WTC11 (cell line): ENCODE results near the gene PROC. TPM values are rescaled to one million over a fixed set of nuclear protein-coding genes. Genes with fewer than 3 reads are reported as not detected.

Source experiments
- ATAC-seq: fragments of 200-7000 bp; cut with Tn5 transposase; 2 replicates; pipeline ENCODE4 v1.10.0; 2021; ENCODE audit warnings: mild to moderate bottlenecking, moderate library complexity
- CTCF ChIA-PET: fragments of 300-600 bp; sonication (Branson Sonifier 250); formaldehyde crosslinking; loops from one replicate; lab custom pipeline; 2021; ENCODE audit warnings: antibody characterized with exemption; lab: Charles Lee
- POLR2A ChIA-PET: fragments of 350-600 bp; sonication (Branson Sonifier 250); formaldehyde crosslinking; loops from one replicate; lab custom pipeline; 2021; ENCODE audit warnings: antibody characterized with exemption; lab: Charles Lee
- DNase-seq: peaks from one replicate; pipeline ENCODE4 v3.0.0; 2021; ENCODE audit warnings: low spot score
- H3K27ac Mint-ChIP-seq: 2 replicates; pipeline ENCODE4 v1.8.0; 2021; ENCODE audit warnings: mixed read lengths
- H3K27me3 Mint-ChIP-seq: 2 replicates; pipeline ENCODE4 v1.8.0; 2021; ENCODE audit warnings: low read depth, mild to moderate bottlenecking, moderate library complexity, mixed read lengths
- H3K36me3 Mint-ChIP-seq: 2 replicates; pipeline ENCODE4 v1.8.0; 2021; ENCODE audit warnings: mixed read lengths
- H3K4me1 Mint-ChIP-seq: 2 replicates; pipeline ENCODE4 v1.8.0; 2022; ENCODE audit warnings: mixed read lengths
- H3K4me3 Mint-ChIP-seq: 2 replicates; pipeline ENCODE4 v1.8.0; 2021; ENCODE audit warnings: mild to moderate bottlenecking, moderate library complexity, mixed read lengths
- H3K9me3 Mint-ChIP-seq: 2 replicates; pipeline ENCODE4 v1.8.0; 2021; ENCODE audit warnings: mixed read lengths
- CREB1 ChIP-seq: sonication (generic); formaldehyde crosslinking; IDR thresholded peaks from 2 replicates; pipeline ENCODE4 v1.8.0; 2023; ENCODE audit warnings: mild to moderate bottlenecking, missing genetic modification reagents
- GABPB1 ChIP-seq: sonication (generic); formaldehyde crosslinking; IDR thresholded peaks from 2 replicates; pipeline ENCODE4 v1.8.1; 2023; ENCODE audit warnings: mild to moderate bottlenecking, missing genetic modification reagents
- JUN ChIP-seq: sonication (generic); formaldehyde crosslinking; IDR thresholded peaks from 2 replicates; pipeline ENCODE4 v1.8.0; 2023; ENCODE audit warnings: mild to moderate bottlenecking, missing genetic modification reagents
- TEAD4 ChIP-seq: sonication (generic); formaldehyde crosslinking; IDR thresholded peaks from 2 replicates; pipeline ENCODE4 v1.8.0; 2022; ENCODE audit warnings: mild to moderate bottlenecking, missing genetic modification reagents
- TP53 ChIP-seq: sonication (generic); formaldehyde crosslinking; IDR thresholded peaks from 2 replicates; pipeline ENCODE4 v1.8.1; 2023; ENCODE audit warnings: mild to moderate bottlenecking, missing genetic modification reagents
- ZNF138 ChIP-seq: sonication (generic); formaldehyde crosslinking; conservative IDR thresholded peaks from 2 replicates; pipeline ENCODE4 v1.8.1; 2022; ENCODE audit warnings: mild to moderate bottlenecking, moderate library complexity, missing genetic modification reagents
- total RNA-seq: library from RNA; stranded (reverse); gene quantifications from 3 replicates; pipeline ENCODE4 v1.2.3, GENCODE V29; 2021
- TF ChIP-seq, protein P1 (sequence below): fragments of 250-450 bp; sonication (Bioruptor Pico); IDR thresholded peaks from 2 replicates; pipeline ENCODE4 v1.9.0; 2021; ENCODE audit warnings: mild to moderate bottlenecking, borderline replicate concordance
- TF ChIP-seq, protein P2 (sequence below): sonication (generic); formaldehyde crosslinking; IDR thresholded peaks from 2 replicates; pipeline ENCODE4 v1.8.0; 2023; ENCODE audit warnings: missing genetic modification reagents, mild to moderate bottlenecking, borderline replicate concordance
- TF ChIP-seq, protein P3 (sequence below): fragments of 250-450 bp; sonication (Bioruptor Pico); IDR thresholded peaks from 2 replicates; pipeline ENCODE4 v2.1.2; 2022; ENCODE audit warnings: mild to moderate bottlenecking, moderate library complexity
- TF ChIP-seq, protein P4 (sequence below): sonication (generic); formaldehyde crosslinking; IDR thresholded peaks from 2 replicates; pipeline ENCODE4 v1.8.1; 2023; ENCODE audit warnings: mild to moderate bottlenecking, missing genetic modification reagents
- TF ChIP-seq, protein P5 (sequence below): sonication (generic); formaldehyde crosslinking; IDR thresholded peaks from 2 replicates; pipeline ENCODE4 v1.8.0; 2023; ENCODE audit warnings: mild to moderate bottlenecking, missing genetic modification reagents
- TF ChIP-seq, protein P6 (sequence below): sonication (generic); formaldehyde crosslinking; IDR thresholded peaks from 2 replicates; pipeline ENCODE4 v1.8.1; 2022; ENCODE audit warnings: mild to moderate bottlenecking, missing genetic modification reagents, moderate library complexity, borderline replicate concordance
- TF ChIP-seq, protein P7 (sequence below): sonication (generic); formaldehyde crosslinking; IDR thresholded peaks from 2 replicates; pipeline ENCODE4 v1.8.1; 2022; ENCODE audit warnings: low read depth, missing genetic modification reagents, borderline replicate concordance
- TF ChIP-seq, protein P8 (sequence below): fragments of 250-450 bp; sonication (Bioruptor Pico); conservative IDR thresholded peaks from 2 replicates; pipeline ENCODE4 v1.9.0; 2021; ENCODE audit warnings: mild to moderate bottlenecking
- TF ChIP-seq, protein P9 (sequence below): sonication (generic); formaldehyde crosslinking; IDR thresholded peaks from 2 replicates; pipeline ENCODE4 v1.8.0; 2023; ENCODE audit warnings: missing genetic modification reagents
- TF ChIP-seq, protein P10 (sequence below): sonication (generic); formaldehyde crosslinking; conservative IDR thresholded peaks from 2 replicates; pipeline ENCODE4 v1.8.1; 2022; ENCODE audit warnings: mild to moderate bottlenecking, missing genetic modification reagents

PROC gene
- total RNA-seq, 1 experiment from 2014 or later, result 0.59 TPM

DNA sequence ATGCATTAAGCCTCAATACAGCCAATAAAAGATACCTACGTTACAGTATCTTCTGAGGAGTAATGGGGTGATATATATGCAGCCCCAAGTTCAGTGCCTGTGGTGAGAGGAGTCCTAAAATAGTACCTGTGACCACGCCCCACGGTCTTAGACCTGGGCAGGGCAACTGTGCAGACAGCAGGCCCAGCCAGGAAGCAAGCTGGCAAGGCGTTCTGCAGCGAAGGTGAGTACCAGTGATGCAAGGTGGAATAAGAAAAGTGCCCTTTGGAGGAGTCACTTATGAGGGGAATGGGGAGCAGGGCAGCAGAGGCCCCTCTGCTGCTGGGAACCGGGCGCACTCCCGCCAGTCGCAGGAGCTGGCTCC, 17.7 kb upstream of the PROC start:
- Mint-ChIP-seq H3K4me3 (no peak overlapping the region), H3K4me1 (peaks cover 18% of the 10 kb centered on the region), H3K27me3 (no peaks in the 10 kb centered on the region; the same call in 1 of the 2 replicates), H3K9me3 (no peaks in the 10 kb centered on the region), H3K36me3 (no peaks in the 10 kb centered on the region), H3K27ac (no peak overlapping the region)
- DNase-seq (no peak), ATAC-seq (no peak)
- POLR2A ChIA-PET, result no interaction called here
- CTCF ChIA-PET, result interaction anchor here (2.6 kb wide), 1 partner anchor 15 kb away, joined by 15 read pairs; no protein-coding TSS in a partner anchor
- no peak for TF ChIP-seq GABPB1
- TF ChIP-seq, protein P1, sequence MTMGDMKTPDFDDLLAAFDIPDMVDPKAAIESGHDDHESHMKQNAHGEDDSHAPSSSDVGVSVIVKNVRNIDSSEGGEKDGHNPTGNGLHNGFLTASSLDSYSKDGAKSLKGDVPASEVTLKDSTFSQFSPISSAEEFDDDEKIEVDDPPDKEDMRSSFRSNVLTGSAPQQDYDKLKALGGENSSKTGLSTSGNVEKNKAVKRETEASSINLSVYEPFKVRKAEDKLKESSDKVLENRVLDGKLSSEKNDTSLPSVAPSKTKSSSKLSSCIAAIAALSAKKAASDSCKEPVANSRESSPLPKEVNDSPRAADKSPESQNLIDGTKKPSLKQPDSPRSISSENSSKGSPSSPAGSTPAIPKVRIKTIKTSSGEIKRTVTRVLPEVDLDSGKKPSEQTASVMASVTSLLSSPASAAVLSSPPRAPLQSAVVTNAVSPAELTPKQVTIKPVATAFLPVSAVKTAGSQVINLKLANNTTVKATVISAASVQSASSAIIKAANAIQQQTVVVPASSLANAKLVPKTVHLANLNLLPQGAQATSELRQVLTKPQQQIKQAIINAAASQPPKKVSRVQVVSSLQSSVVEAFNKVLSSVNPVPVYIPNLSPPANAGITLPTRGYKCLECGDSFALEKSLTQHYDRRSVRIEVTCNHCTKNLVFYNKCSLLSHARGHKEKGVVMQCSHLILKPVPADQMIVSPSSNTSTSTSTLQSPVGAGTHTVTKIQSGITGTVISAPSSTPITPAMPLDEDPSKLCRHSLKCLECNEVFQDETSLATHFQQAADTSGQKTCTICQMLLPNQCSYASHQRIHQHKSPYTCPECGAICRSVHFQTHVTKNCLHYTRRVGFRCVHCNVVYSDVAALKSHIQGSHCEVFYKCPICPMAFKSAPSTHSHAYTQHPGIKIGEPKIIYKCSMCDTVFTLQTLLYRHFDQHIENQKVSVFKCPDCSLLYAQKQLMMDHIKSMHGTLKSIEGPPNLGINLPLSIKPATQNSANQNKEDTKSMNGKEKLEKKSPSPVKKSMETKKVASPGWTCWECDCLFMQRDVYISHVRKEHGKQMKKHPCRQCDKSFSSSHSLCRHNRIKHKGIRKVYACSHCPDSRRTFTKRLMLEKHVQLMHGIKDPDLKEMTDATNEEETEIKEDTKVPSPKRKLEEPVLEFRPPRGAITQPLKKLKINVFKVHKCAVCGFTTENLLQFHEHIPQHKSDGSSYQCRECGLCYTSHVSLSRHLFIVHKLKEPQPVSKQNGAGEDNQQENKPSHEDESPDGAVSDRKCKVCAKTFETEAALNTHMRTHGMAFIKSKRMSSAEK, result no peak
- TF ChIP-seq, protein P2, sequence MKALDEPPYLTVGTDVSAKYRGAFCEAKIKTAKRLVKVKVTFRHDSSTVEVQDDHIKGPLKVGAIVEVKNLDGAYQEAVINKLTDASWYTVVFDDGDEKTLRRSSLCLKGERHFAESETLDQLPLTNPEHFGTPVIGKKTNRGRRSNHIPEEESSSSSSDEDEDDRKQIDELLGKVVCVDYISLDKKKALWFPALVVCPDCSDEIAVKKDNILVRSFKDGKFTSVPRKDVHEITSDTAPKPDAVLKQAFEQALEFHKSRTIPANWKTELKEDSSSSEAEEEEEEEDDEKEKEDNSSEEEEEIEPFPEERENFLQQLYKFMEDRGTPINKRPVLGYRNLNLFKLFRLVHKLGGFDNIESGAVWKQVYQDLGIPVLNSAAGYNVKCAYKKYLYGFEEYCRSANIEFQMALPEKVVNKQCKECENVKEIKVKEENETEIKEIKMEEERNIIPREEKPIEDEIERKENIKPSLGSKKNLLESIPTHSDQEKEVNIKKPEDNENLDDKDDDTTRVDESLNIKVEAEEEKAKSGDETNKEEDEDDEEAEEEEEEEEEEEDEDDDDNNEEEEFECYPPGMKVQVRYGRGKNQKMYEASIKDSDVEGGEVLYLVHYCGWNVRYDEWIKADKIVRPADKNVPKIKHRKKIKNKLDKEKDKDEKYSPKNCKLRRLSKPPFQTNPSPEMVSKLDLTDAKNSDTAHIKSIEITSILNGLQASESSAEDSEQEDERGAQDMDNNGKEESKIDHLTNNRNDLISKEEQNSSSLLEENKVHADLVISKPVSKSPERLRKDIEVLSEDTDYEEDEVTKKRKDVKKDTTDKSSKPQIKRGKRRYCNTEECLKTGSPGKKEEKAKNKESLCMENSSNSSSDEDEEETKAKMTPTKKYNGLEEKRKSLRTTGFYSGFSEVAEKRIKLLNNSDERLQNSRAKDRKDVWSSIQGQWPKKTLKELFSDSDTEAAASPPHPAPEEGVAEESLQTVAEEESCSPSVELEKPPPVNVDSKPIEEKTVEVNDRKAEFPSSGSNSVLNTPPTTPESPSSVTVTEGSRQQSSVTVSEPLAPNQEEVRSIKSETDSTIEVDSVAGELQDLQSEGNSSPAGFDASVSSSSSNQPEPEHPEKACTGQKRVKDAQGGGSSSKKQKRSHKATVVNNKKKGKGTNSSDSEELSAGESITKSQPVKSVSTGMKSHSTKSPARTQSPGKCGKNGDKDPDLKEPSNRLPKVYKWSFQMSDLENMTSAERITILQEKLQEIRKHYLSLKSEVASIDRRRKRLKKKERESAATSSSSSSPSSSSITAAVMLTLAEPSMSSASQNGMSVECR (CRISPR knock-in tag), result no peak
- TF ChIP-seq JUN (CRISPR knock-in tag), result no peak
- TF ChIP-seq CREB1 (CRISPR knock-in tag), result no peak
- TF ChIP-seq, protein P3, sequence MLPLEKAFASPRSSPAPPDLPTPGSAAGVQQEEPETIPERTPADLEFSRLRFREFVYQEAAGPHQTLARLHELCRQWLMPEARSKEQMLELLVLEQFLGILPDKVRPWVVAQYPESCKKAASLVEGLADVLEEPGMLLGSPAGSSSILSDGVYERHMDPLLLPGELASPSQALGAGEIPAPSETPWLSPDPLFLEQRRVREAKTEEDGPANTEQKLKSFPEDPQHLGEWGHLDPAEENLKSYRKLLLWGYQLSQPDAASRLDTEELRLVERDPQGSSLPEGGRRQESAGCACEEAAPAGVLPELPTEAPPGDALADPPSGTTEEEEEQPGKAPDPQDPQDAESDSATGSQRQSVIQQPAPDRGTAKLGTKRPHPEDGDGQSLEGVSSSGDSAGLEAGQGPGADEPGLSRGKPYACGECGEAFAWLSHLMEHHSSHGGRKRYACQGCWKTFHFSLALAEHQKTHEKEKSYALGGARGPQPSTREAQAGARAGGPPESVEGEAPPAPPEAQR (CRISPR knock-in tag), result no peak
- TF ChIP-seq, protein P4, sequence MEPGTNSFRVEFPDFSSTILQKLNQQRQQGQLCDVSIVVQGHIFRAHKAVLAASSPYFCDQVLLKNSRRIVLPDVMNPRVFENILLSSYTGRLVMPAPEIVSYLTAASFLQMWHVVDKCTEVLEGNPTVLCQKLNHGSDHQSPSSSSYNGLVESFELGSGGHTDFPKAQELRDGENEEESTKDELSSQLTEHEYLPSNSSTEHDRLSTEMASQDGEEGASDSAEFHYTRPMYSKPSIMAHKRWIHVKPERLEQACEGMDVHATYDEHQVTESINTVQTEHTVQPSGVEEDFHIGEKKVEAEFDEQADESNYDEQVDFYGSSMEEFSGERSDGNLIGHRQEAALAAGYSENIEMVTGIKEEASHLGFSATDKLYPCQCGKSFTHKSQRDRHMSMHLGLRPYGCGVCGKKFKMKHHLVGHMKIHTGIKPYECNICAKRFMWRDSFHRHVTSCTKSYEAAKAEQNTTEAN (CRISPR knock-in tag), result no peak
- no peak for TF ChIP-seq TEAD4 (CRISPR knock-in tag)
- TF ChIP-seq, protein P5, sequence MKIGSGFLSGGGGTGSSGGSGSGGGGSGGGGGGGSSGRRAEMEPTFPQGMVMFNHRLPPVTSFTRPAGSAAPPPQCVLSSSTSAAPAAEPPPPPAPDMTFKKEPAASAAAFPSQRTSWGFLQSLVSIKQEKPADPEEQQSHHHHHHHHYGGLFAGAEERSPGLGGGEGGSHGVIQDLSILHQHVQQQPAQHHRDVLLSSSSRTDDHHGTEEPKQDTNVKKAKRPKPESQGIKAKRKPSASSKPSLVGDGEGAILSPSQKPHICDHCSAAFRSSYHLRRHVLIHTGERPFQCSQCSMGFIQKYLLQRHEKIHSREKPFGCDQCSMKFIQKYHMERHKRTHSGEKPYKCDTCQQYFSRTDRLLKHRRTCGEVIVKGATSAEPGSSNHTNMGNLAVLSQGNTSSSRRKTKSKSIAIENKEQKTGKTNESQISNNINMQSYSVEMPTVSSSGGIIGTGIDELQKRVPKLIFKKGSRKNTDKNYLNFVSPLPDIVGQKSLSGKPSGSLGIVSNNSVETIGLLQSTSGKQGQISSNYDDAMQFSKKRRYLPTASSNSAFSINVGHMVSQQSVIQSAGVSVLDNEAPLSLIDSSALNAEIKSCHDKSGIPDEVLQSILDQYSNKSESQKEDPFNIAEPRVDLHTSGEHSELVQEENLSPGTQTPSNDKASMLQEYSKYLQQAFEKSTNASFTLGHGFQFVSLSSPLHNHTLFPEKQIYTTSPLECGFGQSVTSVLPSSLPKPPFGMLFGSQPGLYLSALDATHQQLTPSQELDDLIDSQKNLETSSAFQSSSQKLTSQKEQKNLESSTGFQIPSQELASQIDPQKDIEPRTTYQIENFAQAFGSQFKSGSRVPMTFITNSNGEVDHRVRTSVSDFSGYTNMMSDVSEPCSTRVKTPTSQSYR (CRISPR knock-in tag), result no peak
- TF ChIP-seq, protein P6, sequence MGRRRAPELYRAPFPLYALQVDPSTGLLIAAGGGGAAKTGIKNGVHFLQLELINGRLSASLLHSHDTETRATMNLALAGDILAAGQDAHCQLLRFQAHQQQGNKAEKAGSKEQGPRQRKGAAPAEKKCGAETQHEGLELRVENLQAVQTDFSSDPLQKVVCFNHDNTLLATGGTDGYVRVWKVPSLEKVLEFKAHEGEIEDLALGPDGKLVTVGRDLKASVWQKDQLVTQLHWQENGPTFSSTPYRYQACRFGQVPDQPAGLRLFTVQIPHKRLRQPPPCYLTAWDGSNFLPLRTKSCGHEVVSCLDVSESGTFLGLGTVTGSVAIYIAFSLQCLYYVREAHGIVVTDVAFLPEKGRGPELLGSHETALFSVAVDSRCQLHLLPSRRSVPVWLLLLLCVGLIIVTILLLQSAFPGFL (CRISPR knock-in tag), result no peak
- TF ChIP-seq, protein P7, sequence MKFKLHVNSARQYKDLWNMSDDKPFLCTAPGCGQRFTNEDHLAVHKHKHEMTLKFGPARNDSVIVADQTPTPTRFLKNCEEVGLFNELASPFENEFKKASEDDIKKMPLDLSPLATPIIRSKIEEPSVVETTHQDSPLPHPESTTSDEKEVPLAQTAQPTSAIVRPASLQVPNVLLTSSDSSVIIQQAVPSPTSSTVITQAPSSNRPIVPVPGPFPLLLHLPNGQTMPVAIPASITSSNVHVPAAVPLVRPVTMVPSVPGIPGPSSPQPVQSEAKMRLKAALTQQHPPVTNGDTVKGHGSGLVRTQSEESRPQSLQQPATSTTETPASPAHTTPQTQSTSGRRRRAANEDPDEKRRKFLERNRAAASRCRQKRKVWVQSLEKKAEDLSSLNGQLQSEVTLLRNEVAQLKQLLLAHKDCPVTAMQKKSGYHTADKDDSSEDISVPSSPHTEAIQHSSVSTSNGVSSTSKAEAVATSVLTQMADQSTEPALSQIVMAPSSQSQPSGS (CRISPR knock-in tag), result no peak
- TF ChIP-seq TP53 (CRISPR knock-in tag), result no peak
- no peak for TF ChIP-seq ZNF138
- TF ChIP-seq, protein P8, sequence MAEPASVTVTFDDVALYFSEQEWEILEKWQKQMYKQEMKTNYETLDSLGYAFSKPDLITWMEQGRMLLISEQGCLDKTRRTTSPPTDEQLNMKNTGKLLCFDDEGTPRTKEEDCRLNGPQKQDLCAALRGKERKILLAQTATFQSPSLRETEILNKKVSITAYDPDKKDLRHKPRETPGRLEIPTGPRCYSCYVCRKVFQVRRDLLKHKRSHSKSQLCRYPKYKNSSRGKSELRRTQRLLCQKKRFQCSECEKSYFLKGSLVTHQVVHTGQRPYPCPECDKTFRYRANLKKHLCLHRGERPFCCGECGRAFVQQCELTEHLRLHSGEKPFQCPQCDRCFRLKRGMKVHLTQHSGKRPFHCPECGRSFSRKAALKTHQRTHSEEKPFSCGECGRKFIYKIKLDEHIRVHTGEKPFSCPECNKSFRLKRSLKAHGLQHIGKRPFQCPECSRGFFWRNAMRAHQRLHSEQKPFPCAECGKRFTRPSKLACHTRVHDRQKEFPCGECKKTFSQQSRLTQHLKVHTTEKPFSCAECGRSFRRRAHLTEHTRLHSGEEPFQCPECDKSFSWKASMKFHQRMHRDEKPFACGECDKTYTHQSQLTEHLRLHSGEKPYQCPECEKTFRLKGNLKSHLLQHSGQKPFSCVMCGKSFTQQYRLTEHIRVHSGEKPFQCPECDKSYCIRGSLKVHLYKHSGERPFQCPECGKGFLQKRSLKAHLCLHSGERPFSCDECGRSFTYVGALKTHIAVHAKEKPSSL (CRISPR knock-in tag), result no peak
- TF ChIP-seq, protein P9, sequence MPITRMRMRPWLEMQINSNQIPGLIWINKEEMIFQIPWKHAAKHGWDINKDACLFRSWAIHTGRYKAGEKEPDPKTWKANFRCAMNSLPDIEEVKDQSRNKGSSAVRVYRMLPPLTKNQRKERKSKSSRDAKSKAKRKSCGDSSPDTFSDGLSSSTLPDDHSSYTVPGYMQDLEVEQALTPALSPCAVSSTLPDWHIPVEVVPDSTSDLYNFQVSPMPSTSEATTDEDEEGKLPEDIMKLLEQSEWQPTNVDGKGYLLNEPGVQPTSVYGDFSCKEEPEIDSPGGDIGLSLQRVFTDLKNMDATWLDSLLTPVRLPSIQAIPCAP (CRISPR knock-in tag), result no peak
- TF ChIP-seq, protein P10, sequence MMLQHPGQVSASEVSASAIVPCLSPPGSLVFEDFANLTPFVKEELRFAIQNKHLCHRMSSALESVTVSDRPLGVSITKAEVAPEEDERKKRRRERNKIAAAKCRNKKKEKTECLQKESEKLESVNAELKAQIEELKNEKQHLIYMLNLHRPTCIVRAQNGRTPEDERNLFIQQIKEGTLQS, result no peak
